GM18868 (cell line): ENCODE results near the gene SLC17A5.
"Not testable (repeated sequence)": the region's sequence is repeated elsewhere in the genome, so short reads cannot be mapped to it uniquely, and the experiment has no call there.

ENCODE experiments used
- ATAC-seq: cut with Tn5 transposase; IDR thresholded peaks from one replicate; pipeline ENCODE4 v1.9.1; 2021; ENCODE audit warnings: mild to moderate bottlenecking, moderate library complexity; ENCODE audit not compliant: unreplicated experiment

The SLC17A5 gene

DNA sequence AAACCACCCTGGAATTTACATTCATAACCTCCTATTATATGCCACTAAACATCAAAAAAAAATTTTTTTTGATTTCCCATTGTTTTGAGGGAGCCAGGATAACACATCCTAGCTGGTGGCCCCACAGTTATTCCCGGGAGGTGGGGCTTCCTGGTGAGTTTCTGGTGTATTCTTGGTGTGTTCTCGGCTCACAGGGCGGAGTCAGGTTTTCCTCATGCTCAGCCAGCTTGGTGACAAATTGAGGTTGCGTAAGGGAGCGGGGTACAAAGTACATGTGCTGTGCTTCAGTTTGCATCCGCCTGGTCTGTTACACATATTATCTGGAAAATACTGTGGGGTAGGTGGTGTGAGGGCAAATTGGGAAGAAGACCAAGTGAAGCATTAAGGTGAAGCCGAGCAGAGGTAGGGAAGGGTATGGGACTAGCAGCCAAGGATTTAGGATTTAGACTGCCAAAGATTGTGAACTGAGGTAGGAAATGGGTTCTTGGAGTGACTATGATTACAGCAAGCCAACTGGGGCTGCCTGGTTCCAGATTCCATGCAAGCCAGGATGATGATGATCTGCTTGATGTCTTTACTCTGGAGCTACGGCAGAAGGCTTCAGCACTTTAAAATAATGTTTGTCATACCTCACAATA is 86.7 kb downstream of the SLC17A5 start:
- ATAC-seq, result no peak

DNA sequence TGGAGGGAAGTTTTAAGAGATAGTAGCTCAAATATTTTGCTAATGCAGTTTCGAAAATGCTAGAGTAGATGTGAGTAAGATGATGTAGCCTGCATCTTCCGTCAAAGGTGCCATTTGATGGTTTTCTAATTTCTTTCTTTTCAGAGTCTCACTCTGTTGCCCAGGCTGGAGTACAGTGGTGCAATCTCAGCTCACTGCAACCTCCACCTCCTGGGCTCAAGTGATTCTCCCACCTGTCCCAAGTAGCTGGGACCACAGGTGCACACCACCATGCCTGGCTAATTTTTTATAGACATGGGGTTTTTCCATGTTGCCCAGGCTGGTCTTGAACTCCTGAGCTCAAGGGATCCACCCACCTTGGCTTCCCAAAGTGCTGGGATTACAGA is 87.3 kb downstream of the SLC17A5 start:
- not testable (repeated sequence) for ATAC-seq

DNA sequence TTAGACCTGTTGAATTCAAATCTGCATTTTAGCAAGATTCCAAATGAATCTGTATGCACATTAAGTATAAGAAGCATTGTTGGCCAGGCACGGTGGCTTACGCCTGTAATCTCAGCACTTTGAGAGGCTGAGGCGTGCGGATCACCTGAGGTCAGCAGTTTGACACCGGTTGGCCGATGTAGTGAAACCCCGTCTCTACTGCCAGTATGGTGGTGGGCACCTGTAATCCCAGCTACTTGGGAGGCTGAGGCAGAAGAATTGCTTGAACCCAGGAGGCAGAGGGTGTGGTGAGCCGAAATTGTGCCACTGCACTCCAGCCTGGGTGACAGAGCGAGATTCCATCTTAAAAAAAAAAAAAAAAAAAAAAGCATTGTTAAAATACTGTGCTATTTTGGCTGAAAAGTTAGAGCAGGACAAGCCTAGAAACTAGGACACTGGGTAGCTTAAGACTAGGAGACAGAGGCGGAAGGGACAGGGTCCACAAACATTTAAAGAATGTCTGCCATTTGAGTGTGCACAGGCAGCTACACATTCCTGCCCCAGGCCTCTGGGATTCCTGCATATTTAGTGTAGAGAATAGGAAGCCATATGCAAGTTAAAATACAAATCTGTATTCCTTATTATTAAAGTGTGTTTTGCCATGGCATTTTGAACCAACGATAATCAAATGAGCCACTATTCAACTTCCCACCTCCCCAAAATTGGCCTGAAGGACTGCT is 87.9 kb downstream of the SLC17A5 start:
- no peak for ATAC-seq

DNA sequence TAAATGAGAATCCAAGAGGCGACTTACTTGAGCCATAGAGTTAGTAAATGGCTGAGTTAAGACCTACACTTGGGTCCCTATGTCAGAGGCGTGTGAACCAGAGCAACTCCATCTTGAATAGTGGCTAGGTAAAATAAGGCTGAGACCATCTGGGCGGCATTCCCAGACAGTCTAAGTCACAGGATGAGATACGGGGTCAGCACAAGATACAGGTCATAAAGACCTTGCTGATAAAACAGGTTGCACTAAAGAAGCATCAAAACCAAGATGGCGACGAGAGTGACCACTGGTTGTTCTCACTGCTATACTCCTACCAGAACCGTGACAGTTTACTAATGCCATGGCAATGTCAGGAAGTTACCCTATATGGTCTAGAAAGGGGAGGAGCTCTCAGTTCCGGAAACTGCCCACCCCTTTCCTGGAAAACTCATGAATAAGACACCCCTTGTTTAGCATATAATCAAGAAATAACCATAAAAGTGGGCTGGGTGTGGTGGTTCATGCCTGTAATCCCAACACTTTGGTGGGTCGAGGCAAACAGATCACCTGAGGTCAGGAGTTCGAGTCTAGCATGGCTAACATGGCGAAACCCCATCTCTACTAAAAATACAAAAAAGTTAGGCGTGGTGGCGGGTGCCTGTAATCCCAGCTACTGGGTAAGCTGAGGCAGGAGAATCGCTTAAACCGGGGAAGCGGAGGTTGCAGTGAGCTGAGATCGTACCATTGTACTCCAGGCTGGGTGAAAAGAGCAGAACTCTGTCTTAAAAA is 89.0 kb downstream of the SLC17A5 start:
- no peak for ATAC-seq

DNA sequence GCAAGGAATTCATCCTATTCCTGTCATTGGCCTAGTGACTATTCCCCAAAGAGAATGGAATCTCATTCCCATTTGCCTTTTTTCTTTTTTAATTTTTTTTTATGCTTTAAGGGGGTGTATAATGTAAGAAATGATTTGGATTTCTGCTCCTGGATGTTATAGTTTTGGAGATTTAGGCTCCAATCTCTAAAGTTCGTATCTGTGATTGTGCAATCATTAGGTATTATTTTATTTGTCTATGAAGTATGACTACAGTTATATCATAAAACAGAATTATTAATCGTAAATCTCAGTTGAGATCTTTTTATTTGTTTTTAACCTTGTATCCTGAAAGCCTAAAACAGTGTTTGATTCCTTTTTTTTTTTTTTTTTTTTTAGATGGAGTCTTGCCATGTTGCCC is 91.2 kb downstream of the SLC17A5 start:
- ATAC-seq, result no peak

DNA sequence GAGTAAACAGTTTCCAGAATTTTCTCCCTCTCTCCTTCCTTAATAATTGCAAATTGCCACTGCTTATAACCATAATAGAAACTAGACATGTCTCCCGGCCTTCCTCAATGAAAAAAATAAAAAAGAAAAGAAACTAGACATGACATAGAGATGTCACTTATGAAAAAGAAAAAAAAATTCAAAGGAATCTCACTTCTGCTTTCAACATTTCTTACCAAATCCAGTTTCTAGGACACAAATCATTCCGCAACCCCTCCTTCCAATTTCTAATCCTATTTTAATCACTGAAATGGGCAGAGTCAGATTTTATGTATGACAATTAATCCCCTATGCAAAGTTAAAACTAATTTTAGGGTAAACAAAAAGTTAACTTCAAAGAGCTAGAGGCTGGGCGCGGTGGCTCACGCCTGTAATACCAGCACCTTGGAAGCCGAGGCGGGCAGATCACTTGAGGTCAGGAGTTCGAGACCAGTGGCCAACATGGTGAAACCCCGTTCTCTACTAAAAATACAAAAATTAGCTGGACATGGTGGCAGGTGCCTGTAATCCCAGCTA is 92.9 kb downstream of the SLC17A5 start:
- ATAC-seq, result peak; percentile 57

DNA sequence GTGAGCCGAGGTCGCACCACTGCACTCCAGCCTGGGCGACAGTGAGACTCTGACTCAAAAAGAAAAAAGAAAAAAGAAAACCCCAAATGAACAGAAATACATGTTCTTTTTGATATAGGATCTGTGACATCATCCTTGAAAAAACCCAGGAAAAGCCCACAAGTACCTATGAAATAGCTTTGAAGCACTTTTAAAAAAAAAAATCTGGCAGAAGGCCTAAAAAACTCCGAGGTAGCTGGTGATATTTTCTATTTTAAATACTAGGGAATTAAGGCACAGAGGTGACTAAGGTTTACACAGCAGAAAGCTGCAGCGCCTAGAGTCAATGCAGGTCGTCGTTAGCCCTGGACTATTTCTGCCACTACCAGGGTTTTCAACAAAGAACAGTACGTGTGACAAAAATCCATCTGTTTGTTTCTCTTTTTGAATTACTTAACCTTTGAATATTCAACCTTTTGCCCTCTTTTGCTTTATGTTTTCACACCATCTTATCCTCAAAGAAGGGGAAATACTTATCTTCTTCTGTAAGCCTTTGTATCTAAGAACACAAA is 93.5 kb downstream of the SLC17A5 start:
- peak; percentile 64 for ATAC-seq

DNA sequence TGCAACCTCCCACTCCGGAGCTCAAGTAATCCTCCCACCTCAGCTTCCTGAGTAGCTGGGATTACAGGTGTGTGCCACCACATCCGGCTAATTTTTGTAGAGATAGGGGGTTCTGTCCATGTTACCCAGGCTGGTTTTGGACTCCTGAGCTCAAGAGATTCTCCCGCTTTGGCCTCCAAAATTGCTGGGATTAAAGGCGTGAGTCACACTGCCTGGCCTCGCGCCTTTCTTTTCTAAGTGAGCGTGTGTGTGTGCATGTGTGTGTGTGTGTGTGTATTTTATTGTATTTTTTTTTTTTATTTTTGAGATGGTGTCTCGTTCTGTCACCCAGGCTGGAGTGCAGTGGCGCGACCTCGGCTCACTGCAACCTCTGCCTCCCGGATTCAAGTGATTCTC is 94.4 kb downstream of the SLC17A5 start:
- not testable (repeated sequence) for ATAC-seq

DNA sequence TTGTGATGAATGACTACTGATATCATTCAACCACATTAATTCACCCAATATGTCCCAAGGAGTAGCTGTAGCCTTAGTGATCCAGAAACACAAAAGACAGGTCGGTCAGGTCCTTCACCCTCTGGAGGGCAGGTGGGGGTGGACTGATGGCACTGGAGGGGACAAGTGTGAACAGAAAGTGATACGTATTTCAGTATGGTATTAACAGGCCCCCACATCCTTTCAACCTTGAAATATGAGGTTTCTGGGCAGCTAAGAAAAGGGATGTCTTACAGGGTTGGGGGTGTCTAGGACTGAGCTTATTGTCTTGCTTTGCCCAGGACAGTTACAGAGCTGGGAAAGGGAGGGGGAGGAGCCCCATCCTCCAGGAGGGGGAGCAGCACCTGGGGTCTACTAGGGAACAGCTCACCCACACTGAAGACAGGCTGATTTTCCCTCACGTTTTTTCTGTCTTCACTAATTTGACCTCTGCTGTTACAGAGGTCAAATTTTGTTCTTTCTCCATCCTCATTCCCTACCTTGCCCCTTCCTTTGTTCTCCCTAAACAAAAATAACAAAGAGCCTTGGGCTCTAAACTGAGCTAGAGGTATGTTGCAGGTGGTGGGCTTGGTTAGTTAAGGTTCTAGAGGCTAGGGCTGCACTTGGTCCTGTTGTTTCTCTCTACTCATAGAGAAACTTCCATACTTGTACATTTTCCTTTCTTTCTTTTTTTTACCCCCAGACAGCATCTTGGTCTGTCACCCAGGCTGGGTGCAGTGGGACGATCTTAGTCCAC is 95.0 kb downstream of the SLC17A5 start:
- peak; percentile 41 for ATAC-seq

DNA sequence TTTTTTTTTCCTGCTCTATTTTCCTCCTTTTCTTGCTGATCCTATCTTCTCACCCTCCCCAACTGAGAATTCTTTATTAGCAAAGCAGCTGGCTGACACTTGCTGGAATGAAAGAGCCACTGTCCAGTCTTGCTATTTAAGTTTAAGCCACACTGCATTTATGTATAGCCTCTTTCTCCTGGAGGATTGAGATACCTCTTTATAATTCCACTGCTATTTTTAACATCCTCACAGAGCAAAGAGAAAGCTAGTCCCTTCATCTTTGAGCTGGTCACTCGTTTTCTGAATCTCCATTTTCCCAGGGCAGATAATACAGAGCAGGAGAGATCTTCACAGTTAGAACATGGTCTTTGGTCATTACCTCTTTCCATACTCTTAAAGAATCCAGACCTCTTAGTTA is 97.0 kb downstream of the SLC17A5 start:
- ATAC-seq, result no peak

DNA sequence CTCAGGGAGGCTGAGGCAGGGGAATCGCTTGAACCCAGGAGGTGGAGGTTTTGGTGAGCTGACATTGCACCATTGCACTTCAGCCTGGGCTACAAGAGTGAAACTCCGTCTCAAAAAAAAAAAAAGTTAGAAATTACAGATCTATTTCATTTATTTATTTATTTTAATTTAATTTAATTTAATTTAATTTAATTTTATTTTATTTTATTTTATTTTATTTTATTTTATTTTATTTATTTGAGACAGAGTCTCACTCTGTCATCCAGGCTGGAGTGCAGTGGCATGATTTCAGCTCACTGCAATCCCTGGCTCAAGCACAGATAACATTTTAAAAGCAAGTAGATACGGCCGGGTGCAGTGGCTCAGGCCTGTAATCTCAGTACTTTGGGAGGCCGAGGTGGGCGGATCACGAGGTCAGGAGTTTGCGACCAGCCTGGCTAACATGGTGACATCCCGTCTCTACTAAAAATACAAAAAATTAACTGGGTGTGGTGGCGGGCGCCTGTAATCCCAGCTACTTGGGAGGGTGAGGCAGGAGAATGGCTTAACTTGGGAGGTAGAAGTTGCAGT is 98.3 kb downstream of the SLC17A5 start:
- ATAC-seq, result not testable (repeated sequence)

DNA sequence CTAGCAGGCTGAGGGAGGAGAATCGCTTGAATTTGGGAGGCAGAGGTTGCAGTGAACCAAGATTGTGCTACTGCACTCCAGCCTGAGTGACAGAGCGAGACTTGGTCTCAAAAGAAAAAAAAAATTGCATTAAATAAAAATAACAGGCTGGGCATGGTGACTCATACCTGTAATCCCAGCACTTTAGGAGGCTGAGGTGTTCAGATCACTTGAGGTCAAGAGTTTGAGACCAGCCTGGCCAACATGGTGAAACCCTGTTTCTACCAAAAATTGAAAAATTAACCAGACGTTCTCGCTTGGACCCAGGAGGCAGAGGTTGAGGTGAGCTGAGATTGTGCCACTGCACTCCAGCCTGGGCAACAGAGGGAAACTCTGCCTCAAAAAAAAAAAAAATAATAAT is 102.7 kb downstream of the SLC17A5 start:
- not testable (repeated sequence) for ATAC-seq

DNA sequence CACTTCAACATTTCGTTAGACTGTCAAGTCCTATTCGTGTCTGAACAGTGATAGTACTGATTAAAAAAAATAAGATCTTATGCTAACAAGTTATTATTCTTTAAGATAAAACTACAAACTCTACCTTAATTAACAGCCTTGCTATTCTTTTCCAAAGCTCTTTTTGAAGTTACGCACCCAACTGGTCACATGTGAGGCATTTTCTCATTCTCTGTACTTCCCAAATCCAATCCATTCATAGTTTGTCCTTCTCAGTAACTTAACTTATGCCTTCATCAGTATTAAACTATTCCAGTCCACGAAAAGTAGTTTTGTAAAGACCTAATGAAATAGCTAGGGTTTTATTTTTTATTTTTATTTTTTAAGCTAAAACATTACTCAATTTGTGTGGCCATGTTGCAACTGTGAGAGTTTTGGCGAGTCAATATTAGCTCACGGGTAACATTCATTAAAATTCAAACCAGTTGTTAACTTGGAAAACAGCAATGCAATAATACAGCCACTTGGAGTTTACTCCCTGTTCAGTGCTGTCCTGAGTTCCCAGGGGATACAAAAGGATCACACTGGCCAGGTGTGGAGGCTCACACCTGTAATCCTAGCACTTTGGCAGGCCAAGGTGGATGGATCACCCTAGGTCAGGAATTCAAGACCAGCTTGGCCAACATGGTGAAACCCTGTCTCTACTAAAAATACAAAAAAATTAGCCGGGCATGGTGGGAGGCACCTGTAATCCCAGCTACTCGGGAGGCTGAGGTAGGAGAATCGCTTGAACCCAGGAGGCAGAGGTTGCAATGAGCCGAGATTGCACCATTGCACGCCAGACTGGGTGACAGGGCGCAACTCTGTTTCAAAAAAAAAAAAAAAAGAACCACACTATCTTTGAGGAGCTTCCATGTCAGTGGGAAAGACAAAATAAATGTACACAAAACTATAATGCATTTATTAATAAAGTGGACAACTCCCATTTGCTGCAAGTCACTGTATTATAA is 105.0 kb downstream of the SLC17A5 start:
- ATAC-seq, result no peak

DNA sequence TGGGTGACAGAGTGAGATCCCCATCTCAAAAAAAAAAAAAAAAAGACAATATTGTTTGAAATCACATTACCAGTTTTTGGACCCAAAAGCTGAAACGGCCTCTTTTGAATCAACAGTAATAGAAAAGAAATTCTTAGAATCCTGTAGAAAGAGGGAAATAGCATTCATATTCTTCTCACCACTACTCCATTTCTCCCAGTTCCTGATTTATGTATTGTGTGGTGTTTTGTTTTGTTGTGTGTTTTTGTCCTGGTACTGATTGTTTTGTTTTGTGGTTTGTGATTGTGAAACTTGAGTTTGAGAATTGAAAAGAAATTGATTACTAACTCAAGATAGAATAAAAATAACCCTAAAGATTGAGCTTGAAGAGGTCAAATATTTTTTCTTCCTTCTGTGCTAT is 106.8 kb downstream of the SLC17A5 start:
- no peak for ATAC-seq
